H9 (cell line): ENCODE measurements around the gene DGKH. TPM values are rescaled to one million over a fixed set of nuclear protein-coding genes. Genes with fewer than 3 reads are reported as not detected.

Source experiments
- DNase-seq: peaks from one replicate; pipeline ENCODE4 v3.0.0-alpha.2; 2017
- H2AFZ ChIP-seq: one replicate; pipeline ENCODE4 v1.6.1; 2013; ENCODE audit warnings: mild to moderate bottlenecking, low read length, control low read depth, moderate library complexity
- H2AK5ac ChIP-seq: 2 replicates; pipeline ENCODE4 v1.6.1; 2013; ENCODE audit warnings: low read length, control low read depth, mixed read lengths; ENCODE audit not compliant: insufficient read length
- H2BK120ac ChIP-seq: one replicate; pipeline ENCODE4 v1.6.1; 2013; ENCODE audit warnings: low read depth, mild to moderate bottlenecking, low read length, control low read depth, inconsistent platforms; ENCODE audit not compliant: poor library complexity, severe bottlenecking
- H2BK12ac ChIP-seq: 2 replicates; pipeline ENCODE4 v1.6.1; 2013; ENCODE audit warnings: low read length, control low read depth, mixed read lengths, low read depth; ENCODE audit not compliant: insufficient read length
- H2BK15ac ChIP-seq: 2 replicates; pipeline ENCODE4 v1.6.1; 2013; ENCODE audit warnings: low read depth, low read length, control low read depth
- H2BK20ac ChIP-seq: one replicate; pipeline ENCODE4 v1.6.1; 2013; ENCODE audit warnings: low read depth, mild to moderate bottlenecking, low read length, control low read depth, inconsistent platforms; ENCODE audit not compliant: poor library complexity, severe bottlenecking
- H2BK5ac ChIP-seq: 2 replicates; pipeline ENCODE4 v1.6.1; 2013; ENCODE audit warnings: low read length, control low read depth, mixed read lengths; ENCODE audit not compliant: insufficient read length
- H3K14ac ChIP-seq: 2 replicates; pipeline ENCODE4 v1.6.1; 2013; ENCODE audit warnings: low read length, control low read depth; ENCODE audit not compliant: insufficient read depth
- H3K18ac ChIP-seq: 2 replicates; pipeline ENCODE4 v1.6.1; 2013; ENCODE audit warnings: low read depth, mild to moderate bottlenecking, mixed read lengths, low read length, control low read depth; ENCODE audit not compliant: insufficient read length
- H3K23ac ChIP-seq: 2 replicates; pipeline ENCODE4 v1.6.1; 2013; ENCODE audit warnings: low read length, control low read depth, mixed read lengths, low read depth; ENCODE audit not compliant: insufficient read length
- H3K23me2 ChIP-seq: 2 replicates; pipeline ENCODE4 v1.6.1; 2013; ENCODE audit warnings: low read depth, mild to moderate bottlenecking, mixed read lengths, low read length, control low read depth; ENCODE audit not compliant: insufficient read length, poor library complexity, severe bottlenecking
- H3K27ac ChIP-seq: 2 replicates; pipeline ENCODE4 v1.5.1; 2013; ENCODE audit warnings: low read length, control low read depth, mixed read lengths, low read depth; ENCODE audit not compliant: insufficient read length
- H3K27me3 ChIP-seq: 2 replicates; pipeline ENCODE4 v1.6.1; 2013; ENCODE audit warnings: low read length, control low read depth, inconsistent platforms; ENCODE audit not compliant: insufficient read depth
- H3K4ac ChIP-seq: 2 replicates; pipeline ENCODE4 v1.6.1; 2013; ENCODE audit warnings: low read depth, mild to moderate bottlenecking, control low read depth, inconsistent platforms, low read length, moderate library complexity
- H3K4me1 ChIP-seq: 2 replicates; pipeline ENCODE4 v1.6.1; 2013; ENCODE audit warnings: low read length, control low read depth, inconsistent platforms; ENCODE audit not compliant: insufficient read depth
- H3K4me2 ChIP-seq: 2 replicates; pipeline ENCODE4 v1.6.1; 2013; ENCODE audit warnings: low read length, control low read depth, mixed read lengths; ENCODE audit not compliant: insufficient read length, insufficient read depth
- H3K56ac ChIP-seq: 2 replicates; pipeline ENCODE4 v1.6.1; 2013; ENCODE audit warnings: low read depth, mild to moderate bottlenecking, mixed read lengths, low read length, control low read depth; ENCODE audit not compliant: insufficient read length
- H3K79me1 ChIP-seq: 2 replicates; pipeline ENCODE4 v1.6.1; 2013; ENCODE audit warnings: low read depth, mild to moderate bottlenecking, moderate library complexity, low read length, control low read depth, inconsistent platforms; ENCODE audit not compliant: insufficient read depth, poor library complexity, severe bottlenecking
- H3K79me2 ChIP-seq: 2 replicates; pipeline ENCODE4 v1.6.1; 2013; ENCODE audit warnings: low read length, control low read depth, inconsistent platforms; ENCODE audit not compliant: insufficient read depth
- H3K9ac ChIP-seq: 2 replicates; pipeline ENCODE4 v1.6.1; 2013; ENCODE audit warnings: low read length, control low read depth, mixed read lengths; ENCODE audit not compliant: insufficient read length; ENCODE audit errors: extremely low read depth
- H3K9me3 ChIP-seq: one replicate; pipeline ENCODE4 v1.6.1; 2013; ENCODE audit warnings: low read depth, low read length, inconsistent platforms; ENCODE audit not compliant: control insufficient read depth
- H3T11ph ChIP-seq: one replicate; pipeline ENCODE4 v1.6.1; 2013; ENCODE audit warnings: mild to moderate bottlenecking, low read length, control low read depth, inconsistent platforms
- H4K20me1 ChIP-seq: one replicate; pipeline ENCODE4 v1.6.1; 2013; ENCODE audit not compliant: control insufficient read depth, insufficient read length, insufficient read depth
- H4K5ac ChIP-seq: 2 replicates; pipeline ENCODE4 v1.6.1; 2013; ENCODE audit warnings: low read depth, mild to moderate bottlenecking, mixed read lengths, low read length, control low read depth; ENCODE audit not compliant: insufficient read length
- H4K8ac ChIP-seq: replicated peaks from 2 replicates; pipeline ENCODE4 v1.6.1; 2013; ENCODE audit warnings: low read length, control low read depth, mixed read lengths, low read depth; ENCODE audit not compliant: insufficient read length
- H4K91ac ChIP-seq: 2 replicates; pipeline ENCODE4 v1.6.1; 2013; ENCODE audit warnings: low read depth, mild to moderate bottlenecking, moderate library complexity, mixed read lengths, low read length, control low read depth; ENCODE audit not compliant: insufficient read length
- H3K27ac Mint-ChIP-seq, 3 experiments: 2 replicates in 2 of 3; 3 replicates in 1 of 3; pipeline ENCODE4 v1.8.0; 2020 to 2021; ENCODE audit warnings: mixed read lengths in 3 of 3, mild to moderate bottlenecking in 1 of 3, moderate library complexity in 1 of 3
- H3K27me3 Mint-ChIP-seq: 2 replicates; pipeline ENCODE4 v1.8.0; 2021; ENCODE audit warnings: low read depth, mild to moderate bottlenecking, moderate library complexity, mixed read lengths
- H3K36me3 Mint-ChIP-seq, 3 experiments: 2 replicates in 2 of 3; 3 replicates in 1 of 3; pipeline ENCODE4 v1.8.0; 2020 to 2021; ENCODE audit warnings: low read depth in 3 of 3, mixed read lengths in 3 of 3; ENCODE audit not compliant: insufficient read depth in 1 of 3
- H3K4me1 Mint-ChIP-seq, 2 experiments: 2 replicates each; pipeline ENCODE4 v1.8.0; 2020; ENCODE audit warnings: mixed read lengths in 2 of 2
- H3K4me3 Mint-ChIP-seq, 2 experiments: 2 replicates in 1 of 2; 3 replicates in 1 of 2; pipeline ENCODE4 v1.8.0; 2020 to 2021; ENCODE audit warnings: mild to moderate bottlenecking in 2 of 2, mixed read lengths in 2 of 2, moderate library complexity in 1 of 2
- H3K9me3 Mint-ChIP-seq, 2 experiments: 2 replicates in 1 of 2; 3 replicates in 1 of 2; pipeline ENCODE4 v1.8.0; 2020; ENCODE audit warnings: mild to moderate bottlenecking in 2 of 2, mixed read lengths in 2 of 2, moderate library complexity in 1 of 2
- WGBS: extraction: QIAGEN DNeasy Blood & Tissue Kit; methylation state at CpG from one replicate; pipeline ENCODE4 v1.1.7; 2013; ENCODE audit warnings: missing lambda C conversion rate, low lambda C conversion rate, mixed read lengths; ENCODE audit not compliant: insufficient read length; ENCODE audit errors: extremely low coverage; 5-methylcytosine and 5-hydroxymethylcytosine counted together
- total RNA-seq: library from RNA; stranded (reverse); gene quantifications from 2 replicates; pipeline ENCODE4 v1.2.1, GENCODE V29; 2021
- TF ChIP-seq, protein P1 (sequence below): fragments of 200-600 bp; sonication (generic); conservative IDR thresholded peaks from 3 replicates; pipeline ENCODE4 v1.8.0; 2021; ENCODE audit warnings: antibody characterized with exemption, mild to moderate bottlenecking

DGKH gene
- total RNA-seq, 1 experiment from 2014 or later: 8.6 TPM

DNA sequence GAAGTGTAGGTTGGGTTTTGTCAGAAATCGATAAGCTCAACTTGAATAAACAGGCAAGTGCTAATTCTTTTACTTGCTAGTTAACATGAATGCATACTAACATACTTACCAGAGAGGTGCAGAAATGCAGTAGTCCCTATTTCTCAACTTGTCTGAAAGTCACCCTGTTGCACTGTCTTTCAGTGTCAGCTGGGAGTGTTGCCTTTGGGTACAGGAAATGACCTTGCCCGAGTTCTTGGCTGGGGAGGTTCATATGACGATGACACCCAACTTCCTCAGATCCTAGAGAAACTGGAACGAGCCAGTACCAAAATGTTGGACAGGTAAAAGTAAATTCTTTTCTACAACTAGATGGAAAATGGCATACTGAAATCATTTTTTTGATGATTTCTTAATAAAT, 120.0 kb downstream of the DGKH start:
- H3K27ac Mint-ChIP-seq: no peak overlapping the region
- no peak overlapping the region for H3T11ph ChIP-seq
- H2BK5ac ChIP-seq: no peak overlapping the region
- H3K4me1 ChIP-seq: peaks cover 3% of the 10 kb centered on the region
- TF ChIP-seq, protein P1, sequence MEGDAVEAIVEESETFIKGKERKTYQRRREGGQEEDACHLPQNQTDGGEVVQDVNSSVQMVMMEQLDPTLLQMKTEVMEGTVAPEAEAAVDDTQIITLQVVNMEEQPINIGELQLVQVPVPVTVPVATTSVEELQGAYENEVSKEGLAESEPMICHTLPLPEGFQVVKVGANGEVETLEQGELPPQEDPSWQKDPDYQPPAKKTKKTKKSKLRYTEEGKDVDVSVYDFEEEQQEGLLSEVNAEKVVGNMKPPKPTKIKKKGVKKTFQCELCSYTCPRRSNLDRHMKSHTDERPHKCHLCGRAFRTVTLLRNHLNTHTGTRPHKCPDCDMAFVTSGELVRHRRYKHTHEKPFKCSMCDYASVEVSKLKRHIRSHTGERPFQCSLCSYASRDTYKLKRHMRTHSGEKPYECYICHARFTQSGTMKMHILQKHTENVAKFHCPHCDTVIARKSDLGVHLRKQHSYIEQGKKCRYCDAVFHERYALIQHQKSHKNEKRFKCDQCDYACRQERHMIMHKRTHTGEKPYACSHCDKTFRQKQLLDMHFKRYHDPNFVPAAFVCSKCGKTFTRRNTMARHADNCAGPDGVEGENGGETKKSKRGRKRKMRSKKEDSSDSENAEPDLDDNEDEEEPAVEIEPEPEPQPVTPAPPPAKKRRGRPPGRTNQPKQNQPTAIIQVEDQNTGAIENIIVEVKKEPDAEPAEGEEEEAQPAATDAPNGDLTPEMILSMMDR: no peak
- H3K4me1 Mint-ChIP-seq: peaks cover 27 to 32% of the 10 kb centered on the region in 2 experiments
- no peaks in the 10 kb centered on the region for H3K27me3 ChIP-seq
- no peak overlapping the region for H3K4ac ChIP-seq
- no peaks in the 10 kb centered on the region for H3K9me3 ChIP-seq
- no peaks in the 10 kb centered on the region for H4K20me1 ChIP-seq
- H3K4me3 Mint-ChIP-seq: no peak overlapping the region
- no peak overlapping the region for H3K4me2 ChIP-seq
- no peaks in the 10 kb centered on the region for H3K79me2 ChIP-seq
- H3K27ac ChIP-seq: no peak overlapping the region
- peaks cover 8% of the 10 kb centered on the region; the same call in 1 of the 2 replicates for H3K27me3 Mint-ChIP-seq
- no peak overlapping the region for H4K5ac ChIP-seq
- no peak overlapping the region for H2BK15ac ChIP-seq
- H3K18ac ChIP-seq: no peak overlapping the region
- H3K79me1 ChIP-seq: no peaks in the 10 kb centered on the region
- H2BK20ac ChIP-seq: no peak overlapping the region
- H3K23ac ChIP-seq: no peak overlapping the region
- no peaks in the 10 kb centered on the region for H3K23me2 ChIP-seq
- no peak overlapping the region for H3K9ac ChIP-seq
- no peak overlapping the region for H3K14ac ChIP-seq
- no CpG with 5 or more reads among the region's 4 CpGs for WGBS
- DNase-seq: no peak
- no peak overlapping the region for H2BK120ac ChIP-seq
- no peak overlapping the region for H3K56ac ChIP-seq
- H2AFZ ChIP-seq: no peak overlapping the region
- H4K91ac ChIP-seq: no peak overlapping the region
- no peak overlapping the region for H4K8ac ChIP-seq
- no peak overlapping the region for H2BK12ac ChIP-seq
- peaks cover 13 to 24% (median 23%) of the 10 kb centered on the region in 3 experiments for H3K36me3 Mint-ChIP-seq
- H2AK5ac ChIP-seq: no peak overlapping the region
- no peaks in the 10 kb centered on the region; a peak in 1 of 5 replicates for H3K9me3 Mint-ChIP-seq
